Activated T-helper 2 cell treated with anti-CD3 and anti-CD28 coated beads, Interferon-gamma antibody, Interleukin-2, Interleukin-4, amounts not matched to agents 10 μg/mL and 5 μg/mL and 100 μg/mL, durations not matched to agents 14 hours and 24 hours and 36 hours (primary cell): ENCODE results near the gene DISP1. TPM values are rescaled to one million over a fixed set of nuclear protein-coding genes. Genes with fewer than 3 reads are reported as not detected.

Source experiments
- DNase-seq: peaks from one replicate; pipeline ENCODE4 v3.0.0; 2021; ENCODE audit warnings: low spot score
- H3K27ac Mint-ChIP-seq: one replicate; pipeline ENCODE4 v1.8.0; 2021; ENCODE audit warnings: mixed read lengths
- H3K27me3 Mint-ChIP-seq: one replicate; pipeline ENCODE4 v1.8.0; 2021; ENCODE audit warnings: low read depth, mixed read lengths
- H3K36me3 Mint-ChIP-seq: one replicate; pipeline ENCODE4 v1.8.0; 2021; ENCODE audit warnings: low read depth, mixed read lengths
- H3K4me1 Mint-ChIP-seq: one replicate; pipeline ENCODE4 v1.8.0; 2021; ENCODE audit warnings: low read depth, mixed read lengths
- H3K4me3 Mint-ChIP-seq: one replicate; pipeline ENCODE4 v1.8.0; 2021; ENCODE audit warnings: low read depth, mild to moderate bottlenecking, moderate library complexity, mixed read lengths
- H3K9me3 Mint-ChIP-seq: one replicate; pipeline ENCODE4 v1.8.0; 2021; ENCODE audit warnings: mixed read lengths
- intact Hi-C: fragments of 100-400 bp; cut with micrococcal nuclease; formaldehyde crosslinking; loops from one replicate; pipeline ENCODE4 v1.15.1; 2023
- total RNA-seq: library from RNA; stranded (reverse); gene quantifications from 2 replicates; pipeline ENCODE4 v1.2.3, GENCODE V29; 2022

Gene DISP1
- total RNA-seq, 1 donor from 2014 or later: 1.7 TPM

- intact Hi-C loops: loop anchor here (10.0 kb wide), 2 partner anchors 169 to 349 kb away; no protein-coding TSS in a partner anchor
- H3K36me3 Mint-ChIP-seq: no peaks in the 10 kb centered on the region
- H3K9me3 Mint-ChIP-seq: no peaks in the 10 kb centered on the region
- H3K27me3 Mint-ChIP-seq: peaks cover 10% of the 10 kb centered on the region
- peak overlapping the region; percentile 24 for H3K27ac Mint-ChIP-seq
- peaks cover 19% of the 10 kb centered on the region for H3K4me1 Mint-ChIP-seq
- DNase-seq: no peak
- H3K4me3 Mint-ChIP-seq: peak overlapping the region; percentile 88
These were observed 838 bp upstream of the DISP1 start for GRCh38 chr1:222813866-222814535.

GRCh38 chr1:222815440-222815765, 564 bp downstream of the DISP1 start:
- intact Hi-C loops: loop anchor here (5.0 to 10.0 kb wide), 3 partner anchors 82 to 351 kb away; no protein-coding TSS in a partner anchor
- H3K4me1 Mint-ChIP-seq: peaks cover 19% of the 10 kb centered on the region
- H3K36me3 Mint-ChIP-seq: no peaks in the 10 kb centered on the region
- no peaks in the 10 kb centered on the region for H3K9me3 Mint-ChIP-seq
- peaks cover 10% of the 10 kb centered on the region for H3K27me3 Mint-ChIP-seq
- DNase-seq: no peak
- peak overlapping the region; percentile 88 for H3K4me3 Mint-ChIP-seq
- peak overlapping the region; percentile 78 for H3K27ac Mint-ChIP-seq

- H3K36me3 Mint-ChIP-seq: no peaks in the 10 kb centered on the region
- H3K27me3 Mint-ChIP-seq: peaks cover 2% of the 10 kb centered on the region
- H3K9me3 Mint-ChIP-seq: no peaks in the 10 kb centered on the region
- intact Hi-C loops: loop anchor here (5.0 to 10.0 kb wide), 3 partner anchors 80 to 353 kb away; no protein-coding TSS in a partner anchor
- DNase-seq: no peak
- H3K4me1 Mint-ChIP-seq: peaks cover 21% of the 10 kb centered on the region
- no peak overlapping the region for H3K27ac Mint-ChIP-seq
- no peak overlapping the region for H3K4me3 Mint-ChIP-seq
These were observed 2.7 kb downstream of the DISP1 start for GRCh38 chr1:222817529-222817928.

GRCh38 chr1:222818171-222818570, 3.3 kb downstream of the DISP1 start:
- no peak overlapping the region for H3K27ac Mint-ChIP-seq
- H3K36me3 Mint-ChIP-seq: no peaks in the 10 kb centered on the region
- no peak overlapping the region for H3K4me3 Mint-ChIP-seq
- no peaks in the 10 kb centered on the region for H3K9me3 Mint-ChIP-seq
- peaks cover 4% of the 10 kb centered on the region for H3K27me3 Mint-ChIP-seq
- peaks cover 21% of the 10 kb centered on the region for H3K4me1 Mint-ChIP-seq
- intact Hi-C loops: loop anchor here (5.0 to 10.0 kb wide), 3 partner anchors 79 to 353 kb away; no protein-coding TSS in a partner anchor
- DNase-seq: no peak

GRCh38 chr1:222820171-222820712, 5.4 kb downstream of the DISP1 start:
- Mint-ChIP-seq H3K9me3 (no peaks in the 10 kb centered on the region), H3K27ac (no peak overlapping the region), H3K27me3 (peaks cover 2% of the 10 kb centered on the region), H3K4me3 (no peak overlapping the region), H3K36me3 (no peaks in the 10 kb centered on the region), H3K4me1 (peaks cover 14% of the 10 kb centered on the region)
- intact Hi-C loops: no loop called here
- DNase-seq: no peak

- Mint-ChIP-seq H3K4me3 (no peak overlapping the region), H3K27ac (no peak overlapping the region), H3K27me3 (peaks cover 2% of the 10 kb centered on the region), H3K9me3 (no peaks in the 10 kb centered on the region), H3K4me1 (peaks cover 9% of the 10 kb centered on the region), H3K36me3 (no peaks in the 10 kb centered on the region)
- intact Hi-C loops: no loop called here
- DNase-seq: no peak
These were observed 6.4 kb downstream of the DISP1 start for GRCh38 chr1:222821239-222821638.

- H3K4me1 Mint-ChIP-seq: peaks cover 2% of the 10 kb centered on the region
- no peak overlapping the region for H3K27ac Mint-ChIP-seq
- H3K4me3 Mint-ChIP-seq: no peak overlapping the region
- peaks cover 2% of the 10 kb centered on the region for H3K27me3 Mint-ChIP-seq
- H3K9me3 Mint-ChIP-seq: no peaks in the 10 kb centered on the region
- intact Hi-C loops: no loop called here
- H3K36me3 Mint-ChIP-seq: no peaks in the 10 kb centered on the region
- DNase-seq: no peak
These were observed 8.9 kb downstream of the DISP1 start for GRCh38 chr1:222823695-222824094.

GRCh38 chr1:222824641-222825040, 9.8 kb downstream of the DISP1 start:
- Mint-ChIP-seq H3K4me3 (no peak overlapping the region), H3K27me3 (peaks cover 2% of the 10 kb centered on the region), H3K9me3 (no peaks in the 10 kb centered on the region), H3K36me3 (no peaks in the 10 kb centered on the region), H3K27ac (no peak overlapping the region), H3K4me1 (peaks cover 2% of the 10 kb centered on the region)
- no peak for DNase-seq
- intact Hi-C loops: no loop called here

GRCh38 chr1:222828939-222829338, 14.1 kb downstream of the DISP1 start:
- Mint-ChIP-seq H3K27me3 (no peaks in the 10 kb centered on the region), H3K36me3 (no peaks in the 10 kb centered on the region), H3K9me3 (no peaks in the 10 kb centered on the region), H3K27ac (no peak overlapping the region), H3K4me3 (no peak overlapping the region), H3K4me1 (no peaks in the 10 kb centered on the region)
- DNase-seq: no peak
- intact Hi-C loops: no loop called here

GRCh38 chr1:222829868-222830267, 15.0 kb downstream of the DISP1 start:
- DNase-seq: no peak
- H3K9me3 Mint-ChIP-seq: no peaks in the 10 kb centered on the region
- no peak overlapping the region for H3K4me3 Mint-ChIP-seq
- H3K27me3 Mint-ChIP-seq: no peaks in the 10 kb centered on the region
- intact Hi-C loops: no loop called here
- no peak overlapping the region for H3K27ac Mint-ChIP-seq
- no peaks in the 10 kb centered on the region for H3K4me1 Mint-ChIP-seq
- H3K36me3 Mint-ChIP-seq: no peaks in the 10 kb centered on the region

GRCh38 chr1:222833356-222833876, 18.6 kb downstream of the DISP1 start:
- no peaks in the 10 kb centered on the region for H3K9me3 Mint-ChIP-seq
- no peak overlapping the region for H3K27ac Mint-ChIP-seq
- no peaks in the 10 kb centered on the region for H3K27me3 Mint-ChIP-seq
- no peaks in the 10 kb centered on the region for H3K4me1 Mint-ChIP-seq
- H3K36me3 Mint-ChIP-seq: no peaks in the 10 kb centered on the region
- intact Hi-C loops: no loop called here
- DNase-seq: no peak
- no peak overlapping the region for H3K4me3 Mint-ChIP-seq

GRCh38 chr1:222843469-222844410, 28.9 kb downstream of the DISP1 start:
- Mint-ChIP-seq H3K4me1 (no peaks in the 10 kb centered on the region), H3K27me3 (no peaks in the 10 kb centered on the region), H3K4me3 (no peak overlapping the region), H3K27ac (no peak overlapping the region), H3K9me3 (no peaks in the 10 kb centered on the region), H3K36me3 (no peaks in the 10 kb centered on the region)
- intact Hi-C loops: no loop called here
- no peak for DNase-seq
